Measurements from ENCODE around the gene CSPG5.

CSPG5 gene

GRCh38 chr3:47583320-47584075, 4.8 kb upstream of the CSPG5 start:
- no peak for DNase-seq

- no peak for DNase-seq
Observed at GRCh38 chr3:47581835-47582234, 3.2 kb upstream of the CSPG5 start.

- no peak for DNase-seq
Observed at GRCh38 chr3:47581422-47581821, 2.8 kb upstream of the CSPG5 start.

- no peak for DNase-seq
Observed at GRCh38 chr3:47580481-47580880, 1.8 kb upstream of the CSPG5 start.

- DNase-seq, result no peak
Observed at GRCh38 chr3:47579875-47580274, 1.2 kb upstream of the CSPG5 start.

- peak; percentile 55 for DNase-seq
Observed at GRCh38 chr3:47578119-47578632, 489 bp downstream of the CSPG5 start.

GRCh38 chr3:47577583-47578118, 1.0 kb downstream of the CSPG5 start:
- DNase-seq, result no peak

GRCh38 chr3:47573190-47574172, 5.2 kb downstream of the CSPG5 start:
- no peak for DNase-seq

- no peak for DNase-seq
Observed at GRCh38 chr3:47571391-47572175, 7.1 kb downstream of the CSPG5 start.

GRCh38 chr3:47568901-47569300, 9.8 kb downstream of the CSPG5 start:
- DNase-seq, result peak; percentile 27

- DNase-seq, result no peak
Observed at GRCh38 chr3:47567149-47567548, 11.5 kb downstream of the CSPG5 start.

- DNase-seq, result no peak
Observed at GRCh38 chr3:47566667-47567066, 12.0 kb downstream of the CSPG5 start.

- DNase-seq, result no peak
Observed at GRCh38 chr3:47565734-47566550, 12.7 kb downstream of the CSPG5 start.

- no peak for DNase-seq
Observed at GRCh38 chr3:47556351-47556750, 22.3 kb downstream of the CSPG5 start.

GRCh38 chr3:47554335-47554734, 24.3 kb downstream of the CSPG5 start:
- no peak for DNase-seq

- DNase-seq, result no peak
Observed at GRCh38 chr3:47553407-47553806, 25.3 kb downstream of the CSPG5 start.

GRCh38 chr3:47542471-47543173, 36.0 kb downstream of the CSPG5 start:
- no peak for DNase-seq

- no peak for DNase-seq
Observed at GRCh38 chr3:47541583-47542108, 37.0 kb downstream of the CSPG5 start.

GRCh38 chr3:47540281-47540680, 38.4 kb downstream of the CSPG5 start:
- DNase-seq, result no peak

- no peak for DNase-seq
Observed at GRCh38 chr3:47536967-47537366, 41.7 kb downstream of the CSPG5 start.
